Measurements from ENCODE around the gene SYNJ2. TPM values are rescaled to one million over a fixed set of nuclear protein-coding genes. Genes with fewer than 3 reads are reported as not detected.

The SYNJ2 gene
- total RNA-seq, 1 experiment from 2014 or later = 24.5 TPM

DNA sequence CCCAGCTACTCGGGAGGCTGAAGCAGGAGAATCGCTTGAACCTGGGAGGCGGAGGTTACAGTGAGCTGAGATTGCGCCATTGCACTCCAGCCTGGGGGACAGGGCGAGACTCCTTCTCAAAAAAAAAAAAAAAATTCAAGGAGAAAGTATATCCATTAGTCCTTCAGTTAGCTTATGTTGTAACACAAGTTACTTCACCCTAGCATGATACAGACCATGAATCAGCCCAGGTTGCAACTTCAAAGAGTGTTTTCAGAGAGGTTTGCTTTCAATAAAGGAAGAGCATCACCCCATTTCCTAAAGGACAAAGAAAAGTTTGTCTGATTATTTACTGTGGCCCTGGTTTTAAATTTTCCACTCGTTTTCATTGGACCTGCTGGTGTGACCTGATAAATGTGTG is 113.4 kb downstream of the SYNJ2 start:
- Mint-ChIP-seq H3K9me3 (no peaks in the 10 kb centered on the region), H3K36me3 (ENCODE audit: insufficient read depth in 1 of 3, low read depth in 3 of 3) (peaks cover 0 to 44% (median 7%) of the 10 kb centered on the region in 3 experiments; a peak in 5 of 7 replicates), H3K4me3 (no peak overlapping the region), H3K27me3 (ENCODE audit: low read depth) (no peaks in the 10 kb centered on the region), H3K27ac (no peak overlapping the region), H3K4me1 (no peaks in the 10 kb centered on the region)
- no peak overlapping the region for H3K14ac ChIP-seq (ENCODE audit: insufficient read depth, low read length)
- no peak overlapping the region for H3K56ac ChIP-seq (ENCODE audit: insufficient read length, low read depth, low read length)
- no CpG with 5 or more reads among the region's 6 CpGs for WGBS (ENCODE audit: extremely low coverage, insufficient read length, low lambda C conversion rate)
- H3K4me2 ChIP-seq (ENCODE audit: insufficient read depth, insufficient read length, low read length) = no peak overlapping the region
- H4K91ac ChIP-seq (ENCODE audit: insufficient read length, low read depth, low read length) = no peak overlapping the region
- no peak overlapping the region for H2BK120ac ChIP-seq (ENCODE audit: low read depth, low read length, poor library complexity, severe bottlenecking)
- no peak overlapping the region for H4K5ac ChIP-seq (ENCODE audit: insufficient read length, low read depth, low read length)
- TF ChIP-seq, protein P1, sequence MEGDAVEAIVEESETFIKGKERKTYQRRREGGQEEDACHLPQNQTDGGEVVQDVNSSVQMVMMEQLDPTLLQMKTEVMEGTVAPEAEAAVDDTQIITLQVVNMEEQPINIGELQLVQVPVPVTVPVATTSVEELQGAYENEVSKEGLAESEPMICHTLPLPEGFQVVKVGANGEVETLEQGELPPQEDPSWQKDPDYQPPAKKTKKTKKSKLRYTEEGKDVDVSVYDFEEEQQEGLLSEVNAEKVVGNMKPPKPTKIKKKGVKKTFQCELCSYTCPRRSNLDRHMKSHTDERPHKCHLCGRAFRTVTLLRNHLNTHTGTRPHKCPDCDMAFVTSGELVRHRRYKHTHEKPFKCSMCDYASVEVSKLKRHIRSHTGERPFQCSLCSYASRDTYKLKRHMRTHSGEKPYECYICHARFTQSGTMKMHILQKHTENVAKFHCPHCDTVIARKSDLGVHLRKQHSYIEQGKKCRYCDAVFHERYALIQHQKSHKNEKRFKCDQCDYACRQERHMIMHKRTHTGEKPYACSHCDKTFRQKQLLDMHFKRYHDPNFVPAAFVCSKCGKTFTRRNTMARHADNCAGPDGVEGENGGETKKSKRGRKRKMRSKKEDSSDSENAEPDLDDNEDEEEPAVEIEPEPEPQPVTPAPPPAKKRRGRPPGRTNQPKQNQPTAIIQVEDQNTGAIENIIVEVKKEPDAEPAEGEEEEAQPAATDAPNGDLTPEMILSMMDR (conservative IDR thresholded peaks at IDR 0.05) = no peak
- H3K9me3 ChIP-seq (ENCODE audit: control insufficient read depth, low read depth, low read length) = no peaks in the 10 kb centered on the region
- DNase-seq = no peak
- no peak overlapping the region for H2BK20ac ChIP-seq (ENCODE audit: low read depth, low read length, poor library complexity, severe bottlenecking)
- no peaks in the 10 kb centered on the region for H4K20me1 ChIP-seq (ENCODE audit: control insufficient read depth, insufficient read depth, insufficient read length)
- H3K23me2 ChIP-seq (ENCODE audit: insufficient read length, low read depth, low read length, poor library complexity, severe bottlenecking) = no peaks in the 10 kb centered on the region
- no peak overlapping the region for H2BK5ac ChIP-seq (ENCODE audit: insufficient read length, low read length)
- no peaks in the 10 kb centered on the region for H3K27me3 ChIP-seq (ENCODE audit: insufficient read depth, low read length)
- no peak overlapping the region for H2AK5ac ChIP-seq (ENCODE audit: insufficient read length, low read length)
- no peak overlapping the region for H3K9ac ChIP-seq (ENCODE audit: extremely low read depth, insufficient read length, low read length)
- no peaks in the 10 kb centered on the region for H3K4me1 ChIP-seq (ENCODE audit: insufficient read depth, low read length)
- no peak overlapping the region for H2BK15ac ChIP-seq (ENCODE audit: low read depth, low read length)
- no peaks in the 10 kb centered on the region for H3K79me2 ChIP-seq (ENCODE audit: insufficient read depth, low read length)
- no peak overlapping the region for H4K8ac ChIP-seq (replicated peaks; ENCODE audit: insufficient read length, low read depth, low read length)
- no peak overlapping the region for H3K18ac ChIP-seq (ENCODE audit: insufficient read length, low read depth, low read length)
- no peak overlapping the region for H2BK12ac ChIP-seq (ENCODE audit: insufficient read length, low read depth, low read length)
- H3K27ac ChIP-seq (ENCODE audit: insufficient read length, low read depth, low read length) = no peak overlapping the region
- H3K23ac ChIP-seq (ENCODE audit: insufficient read length, low read depth, low read length) = no peak overlapping the region
- no peak overlapping the region for H2AFZ ChIP-seq (ENCODE audit: low read length)
- H3K4ac ChIP-seq (ENCODE audit: low read depth, low read length) = no peak overlapping the region
- H3T11ph ChIP-seq (ENCODE audit: low read length) = no peak overlapping the region
- H3K79me1 ChIP-seq (ENCODE audit: insufficient read depth, low read depth, low read length, poor library complexity, severe bottlenecking) = no peaks in the 10 kb centered on the region
